ENCODE results near the gene TMPRSS9.

Gene TMPRSS9

GRCh38 chr19:2431318-2432055 is 71.4 kb downstream of the TMPRSS9 start:
- no peak overlapping the region for H3K4me3 ChIP-seq (ENCODE audit: low read depth, low read length)

- H3K4me3 ChIP-seq (ENCODE audit: low read depth, low read length), result no peak overlapping the region
Measured at GRCh38 chr19:2432131-2432848, 72.2 kb downstream of the TMPRSS9 start.

DNA sequence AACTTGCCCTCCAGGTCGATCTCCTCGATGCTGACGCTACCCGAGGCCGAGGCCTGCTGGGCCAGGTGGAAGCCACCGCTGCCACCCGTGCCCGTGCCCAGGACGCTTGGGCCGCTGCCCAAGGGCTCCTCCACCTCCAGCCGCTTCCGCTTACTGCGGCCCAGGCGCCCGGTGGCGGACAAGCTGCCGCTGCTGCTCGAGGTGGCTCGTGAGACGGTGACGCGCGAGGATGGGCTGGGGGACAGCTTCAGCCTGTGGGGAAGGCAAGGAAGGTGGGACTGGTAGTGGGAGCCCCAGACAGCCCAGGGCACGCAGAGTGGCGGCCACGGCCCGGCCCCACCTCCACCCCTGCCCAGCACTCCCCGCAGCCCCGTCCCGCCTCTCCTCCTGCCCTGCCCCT is 73.8 kb downstream of the TMPRSS9 start:
- H3K4me3 ChIP-seq (ENCODE audit: low read depth, low read length), result no peak overlapping the region

GRCh38 chr19:2434267-2434666 is 74.2 kb downstream of the TMPRSS9 start:
- H3K4me3 ChIP-seq (ENCODE audit: low read depth, low read length), result no peak overlapping the region

GRCh38 chr19:2434721-2435265 is 74.7 kb downstream of the TMPRSS9 start:
- no peak overlapping the region for H3K4me3 ChIP-seq (ENCODE audit: low read depth, low read length)

DNA sequence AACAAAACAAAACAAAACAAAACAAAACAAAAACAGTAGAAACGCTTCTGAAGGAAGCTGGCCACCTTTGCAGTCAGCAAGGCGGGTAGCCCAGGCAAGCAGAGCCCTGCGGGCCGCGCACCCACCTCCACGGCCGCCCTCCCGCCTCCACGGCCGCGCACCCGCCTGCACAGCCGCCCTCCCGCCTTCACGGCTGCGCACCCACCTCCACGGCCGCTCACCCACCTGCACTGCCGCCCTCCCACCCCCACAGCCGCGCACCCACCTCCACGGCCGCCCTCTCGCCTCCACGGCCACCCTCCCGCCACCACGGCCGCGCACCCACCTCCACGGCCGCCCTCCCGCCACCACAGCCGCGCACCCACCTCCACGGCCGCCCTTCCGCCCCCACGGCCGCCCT is 76.3 kb downstream of the TMPRSS9 start:
- H3K4me3 ChIP-seq (ENCODE audit: low read depth, low read length), result no peak overlapping the region

DNA sequence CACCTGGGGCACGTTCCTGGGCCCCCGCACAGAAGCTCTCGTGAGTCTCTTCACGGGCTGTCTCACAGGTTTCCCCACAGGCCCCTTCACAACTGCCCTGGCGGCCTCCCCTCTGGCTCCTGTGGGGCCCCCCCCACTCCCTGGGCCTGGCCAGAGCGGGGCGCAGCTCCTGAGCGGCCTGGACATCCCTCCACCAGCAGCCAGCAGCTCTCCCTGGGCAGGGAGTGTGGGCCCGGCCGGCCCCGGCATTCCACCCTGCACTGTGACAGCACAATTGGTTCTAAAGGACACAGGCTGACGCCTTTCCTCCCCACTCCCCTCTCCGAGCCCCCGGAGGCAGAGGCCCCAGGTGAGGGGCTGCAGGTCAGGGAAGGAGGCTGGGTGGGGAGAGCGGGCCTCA is 76.9 kb downstream of the TMPRSS9 start:
- H3K4me3 ChIP-seq (ENCODE audit: low read depth, low read length), result no peak overlapping the region

DNA sequence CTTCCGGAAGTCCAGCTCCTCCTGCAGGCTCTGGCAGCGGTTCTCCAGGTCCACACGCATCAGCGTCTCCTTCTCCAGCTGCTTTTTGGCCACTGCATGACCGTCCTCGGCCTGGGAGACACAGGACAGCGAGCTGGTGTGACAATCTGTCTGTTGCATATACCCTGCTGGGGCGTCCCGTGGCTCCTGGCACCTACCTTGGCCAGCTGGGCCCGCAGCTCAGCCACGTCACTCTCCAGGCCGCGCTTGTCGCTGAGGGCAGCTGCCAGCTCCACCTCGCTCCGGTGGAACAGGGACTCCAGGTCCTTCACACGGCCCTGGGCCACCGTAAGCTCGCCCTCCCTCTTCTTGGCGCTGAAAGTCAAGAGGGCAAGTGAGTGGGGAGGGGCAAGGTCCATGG is 78.1 kb downstream of the TMPRSS9 start:
- H3K4me3 ChIP-seq (ENCODE audit: low read depth, low read length), result no peak overlapping the region

DNA sequence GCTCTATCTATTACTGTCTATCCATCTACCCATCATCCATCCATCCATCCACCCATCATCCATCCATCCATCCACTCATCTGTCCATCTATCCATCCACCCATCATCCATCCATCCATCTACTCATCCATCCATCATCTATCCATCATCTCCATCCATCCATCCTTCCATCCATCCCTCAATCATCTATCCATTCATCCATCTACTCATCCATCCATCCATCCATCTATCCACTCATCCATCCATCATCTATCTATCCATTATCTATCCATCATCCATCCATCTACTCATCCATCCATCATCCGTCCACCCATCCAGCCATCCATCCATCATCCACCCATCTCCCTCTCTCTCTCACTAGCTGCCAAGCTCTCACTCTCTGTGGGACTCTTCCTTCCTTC is 80.5 kb downstream of the TMPRSS9 start:
- H3K4me3 ChIP-seq (ENCODE audit: low read depth, low read length), result no peak overlapping the region

- no peak overlapping the region for H3K4me3 ChIP-seq (ENCODE audit: low read depth, low read length)
Measured at GRCh38 chr19:2441096-2441752, 81.2 kb downstream of the TMPRSS9 start.

DNA sequence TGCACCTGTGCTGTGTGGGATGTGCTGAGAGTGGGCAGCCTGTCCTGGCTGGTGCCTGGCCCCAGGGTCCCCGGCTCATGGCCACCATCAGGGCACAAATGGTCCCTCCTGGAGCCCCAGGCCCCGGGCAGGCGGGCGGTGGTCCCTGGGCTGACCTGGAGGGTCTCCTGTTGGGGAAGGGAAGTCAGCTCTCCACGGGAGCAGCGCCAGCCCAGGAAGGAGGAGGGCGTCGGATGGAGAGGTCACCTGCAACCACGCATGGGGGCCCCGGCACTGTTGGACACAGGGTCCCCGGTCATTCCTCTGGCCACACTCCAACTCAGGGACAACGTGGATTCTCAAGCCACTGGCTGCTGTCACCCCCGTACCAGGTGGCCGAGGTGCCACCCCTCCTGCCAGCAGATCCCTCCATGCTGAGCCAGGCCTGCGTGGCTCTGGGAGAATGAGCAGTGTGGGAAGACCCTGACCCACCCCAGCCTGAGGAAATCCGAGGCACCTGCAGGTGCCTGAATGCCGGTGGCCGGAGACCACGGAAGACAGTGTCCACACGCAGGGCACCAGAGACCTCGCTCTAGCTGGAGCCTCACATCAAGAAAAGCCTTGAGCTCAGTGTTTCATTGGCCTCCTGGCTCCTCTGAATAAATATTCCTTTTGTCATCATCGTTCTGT is 83.2 kb downstream of the TMPRSS9 start:
- no peak overlapping the region for H3K4me3 ChIP-seq (ENCODE audit: low read depth, low read length)

DNA sequence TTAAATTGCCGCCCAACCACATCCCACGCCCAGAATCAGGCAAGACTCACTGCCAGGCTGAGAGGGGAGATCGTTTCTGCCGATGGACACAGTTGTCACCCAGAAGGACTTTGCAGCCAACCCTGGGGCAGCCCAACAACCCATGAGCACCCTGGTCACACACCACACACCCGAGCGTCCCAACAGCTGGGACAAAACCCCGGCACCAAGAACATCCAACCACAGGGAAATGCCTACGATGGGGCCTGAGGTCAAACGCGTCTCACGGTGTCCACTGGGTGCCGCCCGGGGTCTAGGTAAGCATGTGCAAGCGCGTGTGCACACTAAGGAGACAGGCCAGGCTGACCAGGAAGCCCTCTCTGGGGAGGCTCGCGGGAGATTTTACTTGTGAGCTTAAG is 83.7 kb downstream of the TMPRSS9 start:
- no peak overlapping the region for H3K4me3 ChIP-seq (ENCODE audit: low read depth, low read length)

- H3K4me3 ChIP-seq (ENCODE audit: low read depth, low read length), result no peak overlapping the region
Measured at GRCh38 chr19:2444251-2445002, 84.4 kb downstream of the TMPRSS9 start.

- no peak overlapping the region for H3K4me3 ChIP-seq (ENCODE audit: low read depth, low read length)
Measured at GRCh38 chr19:2446381-2446780, 86.3 kb downstream of the TMPRSS9 start.

GRCh38 chr19:2449019-2449418 is 89.0 kb downstream of the TMPRSS9 start:
- no peak overlapping the region for H3K4me3 ChIP-seq (ENCODE audit: low read depth, low read length)

GRCh38 chr19:2451138-2451537 is 91.1 kb downstream of the TMPRSS9 start:
- no peak overlapping the region for H3K4me3 ChIP-seq (ENCODE audit: low read depth, low read length)

DNA sequence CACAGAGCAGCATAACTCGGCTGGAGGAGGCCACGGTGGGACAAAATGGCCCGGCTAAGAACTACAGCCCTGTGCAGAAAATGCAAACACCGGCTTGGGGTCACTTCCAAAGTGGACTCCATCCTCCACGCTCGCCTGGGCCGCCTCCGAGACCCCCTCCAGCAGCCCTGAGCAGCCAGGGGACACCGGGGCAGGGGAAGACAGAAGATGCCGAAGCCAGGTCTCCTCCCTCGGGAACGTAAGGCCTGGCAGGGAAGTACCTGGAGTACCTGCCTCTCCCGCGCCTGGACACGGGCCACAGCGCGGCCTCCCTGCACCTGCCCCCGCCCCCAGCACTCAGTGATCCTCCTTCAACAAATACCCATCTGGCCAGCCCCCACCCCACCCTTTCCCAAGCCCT is 91.7 kb downstream of the TMPRSS9 start:
- H3K4me3 ChIP-seq (ENCODE audit: low read depth, low read length), result no peak overlapping the region

DNA sequence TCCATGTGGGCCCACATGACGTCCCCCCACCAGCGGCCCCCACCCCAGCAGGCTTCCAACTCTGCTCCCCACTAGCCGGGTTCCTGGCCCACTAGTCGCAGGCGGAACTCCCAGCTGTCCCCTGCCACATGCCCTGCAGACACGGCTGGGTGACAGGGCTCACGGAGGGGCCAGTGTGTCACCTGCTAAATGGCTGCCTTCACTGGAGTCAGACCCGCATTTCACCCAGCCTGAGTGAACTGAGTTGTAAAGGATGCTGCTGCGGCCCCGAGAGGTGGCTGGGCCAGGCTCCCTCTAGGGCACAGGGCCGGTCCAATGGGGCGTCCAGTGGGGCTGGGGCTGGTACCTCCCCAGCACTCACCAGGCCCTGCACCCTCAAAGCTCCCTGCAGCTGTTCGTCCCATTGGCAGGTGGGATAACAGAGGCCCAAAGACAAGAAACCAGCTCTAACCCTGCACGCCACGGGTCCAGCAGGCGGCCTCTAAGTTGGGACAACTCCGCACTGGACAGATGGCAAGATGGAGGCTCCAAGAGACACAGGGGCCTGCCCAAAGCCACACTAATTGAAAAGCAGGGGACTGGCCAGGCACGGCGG is 93.5 kb downstream of the TMPRSS9 start:
- H3K4me3 ChIP-seq (ENCODE audit: low read depth, low read length), result no peak overlapping the region

GRCh38 chr19:2454199-2454961 is 94.3 kb downstream of the TMPRSS9 start:
- no peak overlapping the region for H3K4me3 ChIP-seq (ENCODE audit: low read depth, low read length)

All from iPS-11a (cell line).